Central memory CD4-positive, alpha-beta T cell (primary cell): ENCODE measurements around the gene DNAH6.
"Not testable (repeated sequence)": the region's sequence is repeated elsewhere in the genome, so short reads cannot be mapped to it uniquely, and the experiment has no call there.

ENCODE experiments used
- DNase-seq: peaks from one replicate; pipeline ENCODE4 v3.0.0; 2022

The DNAH6 gene

DNA sequence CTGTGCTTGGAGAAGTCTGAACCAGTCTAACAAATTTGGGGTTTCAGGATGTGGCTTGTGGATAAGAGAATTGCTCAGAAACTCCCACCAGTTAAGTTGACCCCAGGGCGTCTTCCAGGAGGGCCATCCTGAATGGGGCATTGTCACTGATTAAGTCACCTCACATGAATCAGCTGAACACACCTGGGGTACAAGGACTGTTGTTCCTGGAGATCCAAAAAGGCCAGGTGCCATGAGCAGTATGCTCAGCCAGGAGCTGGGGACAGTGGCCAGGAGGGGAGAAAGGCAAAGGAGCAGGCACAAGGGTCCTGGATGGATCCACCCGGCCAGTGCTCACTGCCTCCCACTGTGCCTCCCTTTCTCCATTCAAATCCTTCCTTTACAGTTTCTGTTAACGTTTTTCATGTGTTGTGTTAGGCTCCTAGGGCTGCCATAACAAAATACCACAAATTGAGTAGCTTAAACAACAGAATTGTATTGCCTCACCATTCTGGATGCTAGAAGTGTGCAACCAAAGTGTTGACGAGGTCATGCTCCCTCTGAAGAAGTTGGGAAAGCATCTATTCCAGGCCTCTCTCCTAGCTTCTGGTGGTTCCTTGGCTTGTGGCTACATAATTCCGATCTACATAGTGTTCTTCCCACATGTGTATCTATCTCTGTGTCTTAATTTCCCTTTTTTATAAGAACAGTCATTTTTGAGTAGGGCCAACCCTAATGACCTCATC is 331.2 kb downstream of the DNAH6 start:
- no peak for DNase-seq

- DNase-seq: peak; percentile 53
These were observed 333.1 kb downstream of the DNAH6 start for GRCh38 chr2:84849271-84849952.

- DNase-seq: no peak
These were observed 334.2 kb downstream of the DNAH6 start for GRCh38 chr2:84850471-84850870.

DNA sequence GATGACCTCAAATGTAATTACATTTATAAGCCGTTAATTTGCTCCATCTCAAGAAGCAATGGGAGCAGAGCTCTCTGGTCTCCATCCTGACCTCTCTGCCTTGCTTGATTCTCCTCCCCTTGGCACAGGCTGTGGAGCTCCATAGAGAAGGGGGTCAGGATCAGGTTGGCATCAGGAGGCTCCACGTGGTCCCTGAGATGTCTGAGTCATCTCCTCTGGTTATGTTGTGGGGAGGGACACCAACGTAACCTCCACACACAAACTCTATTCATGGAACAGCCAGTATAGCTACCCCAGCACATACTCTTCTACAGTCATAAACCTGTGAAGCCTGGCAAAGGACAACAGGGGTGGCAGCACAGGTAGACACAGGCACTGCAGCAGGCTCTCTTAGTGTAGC is 335.6 kb downstream of the DNAH6 start:
- no peak for DNase-seq

DNA sequence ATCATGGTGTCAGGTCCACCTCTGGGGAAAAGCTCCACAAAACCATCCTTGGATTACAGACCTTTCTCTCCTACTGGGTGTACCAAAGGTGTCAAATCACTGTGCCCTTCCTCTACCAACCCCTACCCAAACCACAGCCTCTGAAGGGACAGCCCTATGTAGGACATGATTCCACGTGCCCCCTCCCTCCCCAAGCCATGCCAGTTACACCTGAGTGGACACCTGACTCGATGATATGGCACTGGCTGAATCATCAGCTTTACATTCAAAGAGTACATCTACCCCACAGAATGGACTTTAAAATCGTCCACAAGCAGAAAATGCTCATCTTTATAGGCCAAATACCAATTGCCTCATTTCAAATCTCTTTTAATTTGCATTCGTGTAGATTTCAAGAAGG is 338.6 kb downstream of the DNAH6 start:
- no peak for DNase-seq

GRCh38 chr2:84855731-84856130 is 339.4 kb downstream of the DNAH6 start:
- no peak for DNase-seq

GRCh38 chr2:84856787-84857186 is 340.5 kb downstream of the DNAH6 start:
- DNase-seq: no peak

GRCh38 chr2:84857566-84857965 is 341.3 kb downstream of the DNAH6 start:
- no peak for DNase-seq

DNA sequence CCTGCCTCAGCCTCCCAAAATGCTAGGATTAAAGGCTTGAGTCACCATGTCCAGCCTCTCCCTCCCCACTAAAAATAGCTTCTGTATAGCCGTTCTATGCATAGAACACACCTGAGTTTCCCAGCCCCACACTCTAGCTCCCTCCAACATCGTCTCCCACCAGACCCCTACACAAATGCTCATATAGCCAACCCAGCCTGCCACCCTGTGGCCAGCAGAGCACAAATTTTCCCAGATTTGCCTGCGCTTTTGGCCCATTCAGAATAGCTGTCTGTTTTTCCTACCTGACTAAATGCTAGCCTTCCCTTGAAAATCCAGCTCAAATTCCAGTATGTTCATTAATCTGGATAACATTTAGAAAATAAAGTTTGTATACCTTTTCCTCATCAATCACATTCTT is 341.8 kb downstream of the DNAH6 start:
- no peak for DNase-seq

GRCh38 chr2:84858937-84859336 is 342.6 kb downstream of the DNAH6 start:
- DNase-seq: no peak

DNA sequence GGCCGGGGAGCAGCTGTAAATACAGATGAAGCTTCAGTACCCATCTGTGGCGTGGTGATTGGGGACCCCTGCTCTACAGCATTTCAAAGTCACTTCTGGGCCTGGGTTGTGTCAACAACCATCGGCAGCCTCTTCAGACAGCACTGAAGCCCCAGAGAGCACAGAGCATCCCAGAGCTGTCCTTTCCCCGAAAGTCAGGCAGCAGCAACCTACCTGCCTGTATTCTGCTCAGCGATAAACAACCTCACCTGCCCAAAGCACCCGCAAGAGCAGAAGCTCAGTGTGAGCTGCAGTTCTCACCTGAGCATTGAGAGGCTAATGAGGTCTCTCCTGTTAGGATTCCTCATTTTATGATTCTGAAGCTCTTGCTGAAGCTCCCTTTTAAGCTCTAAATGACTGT is 345.2 kb downstream of the DNAH6 start:
- no peak for DNase-seq

DNA sequence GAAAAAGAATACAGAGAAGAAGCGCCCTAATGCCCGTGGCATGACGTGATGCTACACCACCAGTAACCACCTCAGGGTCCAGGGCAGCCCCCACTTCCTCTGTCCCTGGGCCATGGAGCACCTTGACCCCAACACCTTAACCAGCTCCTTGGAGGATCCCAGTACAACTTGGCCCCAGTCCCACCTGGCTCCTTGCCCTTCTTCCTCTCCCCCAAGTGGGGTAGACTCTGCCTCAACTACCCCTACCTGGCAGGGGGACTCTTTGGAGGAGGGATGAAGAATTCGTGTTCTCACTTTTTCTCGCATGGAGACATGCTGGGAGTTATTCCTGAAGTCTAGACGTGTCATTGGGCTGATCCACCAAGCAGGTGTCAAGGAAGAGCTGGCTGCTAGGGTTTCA is 345.7 kb downstream of the DNAH6 start:
- no peak for DNase-seq

DNA sequence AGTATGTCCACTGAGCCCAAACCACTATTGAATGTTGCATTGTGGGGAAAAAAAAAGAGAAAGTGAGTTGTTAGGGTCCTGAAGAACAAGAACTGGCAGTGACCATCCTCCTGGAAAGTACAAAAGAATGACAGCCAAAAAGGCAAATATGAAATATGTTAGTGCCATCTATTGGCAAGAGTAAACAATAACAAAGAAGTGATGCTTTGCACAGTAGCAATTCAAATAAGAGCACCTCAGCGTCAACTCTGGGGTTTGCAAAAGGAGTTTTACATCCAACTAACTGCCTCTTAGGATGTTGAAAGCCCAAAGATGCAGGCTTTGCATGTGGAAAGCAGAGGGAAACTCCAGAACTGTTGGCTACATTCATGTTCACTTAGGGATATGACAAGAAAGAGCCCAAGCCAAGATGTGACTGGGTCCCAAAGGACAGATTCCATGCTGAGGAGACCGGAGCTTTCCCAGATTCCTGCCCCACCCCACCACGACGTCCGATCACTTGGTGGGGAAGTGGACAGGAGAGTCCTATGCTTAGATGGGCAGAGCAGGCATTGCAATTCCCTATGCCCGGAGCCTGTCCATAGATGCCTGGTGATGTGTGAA is 349.0 kb downstream of the DNAH6 start:
- peak; percentile 43 for DNase-seq

GRCh38 chr2:84866122-84866521 is 349.8 kb downstream of the DNAH6 start:
- no peak for DNase-seq

DNA sequence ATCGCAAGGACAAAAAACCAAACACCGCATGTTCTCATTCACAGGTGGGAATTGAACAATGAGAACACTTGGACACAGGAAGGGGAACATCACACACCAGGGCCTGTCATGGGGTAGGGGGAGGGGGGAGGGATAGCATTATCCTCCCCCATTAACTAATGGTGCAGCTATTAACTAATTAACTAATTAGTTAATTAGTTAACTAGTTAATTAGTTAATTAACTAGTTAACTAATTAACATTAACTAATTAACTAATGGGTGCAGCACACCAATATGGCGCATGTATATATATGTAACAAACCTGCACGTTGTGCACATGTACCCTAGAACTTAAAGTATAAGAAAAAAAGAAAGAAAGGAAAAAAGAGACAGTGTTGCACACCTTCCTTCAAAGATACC is 352.0 kb downstream of the DNAH6 start:
- DNase-seq: not testable (repeated sequence)
